Measurements from ENCODE around the gene CLIC5.

Gene CLIC5

GRCh38 chr6:45850378-45851033, 165.2 kb downstream of the CLIC5 start:
- no peaks in the 10 kb centered on the region for H3K27me3 ChIP-seq (ENCODE audit: control insufficient read depth, insufficient read depth, low read length)
- no peak overlapping the region for H3K9ac ChIP-seq (ENCODE audit: low read length)
- H3K4me3 ChIP-seq (ENCODE audit: low read length): no peak overlapping the region
- H3K36me3 ChIP-seq (ENCODE audit: control insufficient read depth, insufficient read depth, low read length): no peaks in the 10 kb centered on the region
- H3K27ac ChIP-seq (ENCODE audit: low read depth, low read length): no peak overlapping the region
- H3K4me1 ChIP-seq (ENCODE audit: control insufficient read depth, insufficient read depth, low read length): no peaks in the 10 kb centered on the region

GRCh38 chr6:45845567-45845966, 170.1 kb downstream of the CLIC5 start:
- H3K27ac ChIP-seq (ENCODE audit: low read depth, low read length): no peak overlapping the region
- no peaks in the 10 kb centered on the region for H3K27me3 ChIP-seq (ENCODE audit: control insufficient read depth, insufficient read depth, low read length)
- no peak overlapping the region for H3K9ac ChIP-seq (ENCODE audit: low read length)

GRCh38 chr6:45844986-45845385, 170.7 kb downstream of the CLIC5 start:
- no peaks in the 10 kb centered on the region for H3K36me3 ChIP-seq (ENCODE audit: control insufficient read depth, insufficient read depth, low read length)
- H3K27me3 ChIP-seq (ENCODE audit: control insufficient read depth, insufficient read depth, low read length): no peaks in the 10 kb centered on the region
- H3K4me3 ChIP-seq (ENCODE audit: low read length): no peak overlapping the region
- no peak overlapping the region for H3K9ac ChIP-seq (ENCODE audit: low read length)
- no peaks in the 10 kb centered on the region for H3K4me1 ChIP-seq (ENCODE audit: control insufficient read depth, insufficient read depth, low read length)
- no peak overlapping the region for H3K27ac ChIP-seq (ENCODE audit: low read depth, low read length)

More at GRCh38 chr6:45845567-45845966, 170.1 kb downstream of the CLIC5 start:
- no peaks in the 10 kb centered on the region for H3K4me1 ChIP-seq (ENCODE audit: control insufficient read depth, insufficient read depth, low read length)
- H3K4me3 ChIP-seq (ENCODE audit: low read length): no peak overlapping the region
- no peaks in the 10 kb centered on the region for H3K36me3 ChIP-seq (ENCODE audit: control insufficient read depth, insufficient read depth, low read length)

GRCh38 chr6:45843848-45844521, 171.7 kb downstream of the CLIC5 start:
- no peaks in the 10 kb centered on the region for H3K27me3 ChIP-seq (ENCODE audit: control insufficient read depth, insufficient read depth, low read length)
- no peaks in the 10 kb centered on the region for H3K36me3 ChIP-seq (ENCODE audit: control insufficient read depth, insufficient read depth, low read length)
- no peak overlapping the region for H3K27ac ChIP-seq (ENCODE audit: low read depth, low read length)
- no peak overlapping the region for H3K9ac ChIP-seq (ENCODE audit: low read length)
- H3K4me1 ChIP-seq (ENCODE audit: control insufficient read depth, insufficient read depth, low read length): no peaks in the 10 kb centered on the region
- no peak overlapping the region for H3K4me3 ChIP-seq (ENCODE audit: low read length)

GRCh38 chr6:45841062-45841461, 174.6 kb downstream of the CLIC5 start:
- Histone ChIP-seq H3K27ac (ENCODE audit: low read depth, low read length) (no peak overlapping the region), H3K4me1 (ENCODE audit: control insufficient read depth, insufficient read depth, low read length) (no peaks in the 10 kb centered on the region), H3K36me3 (ENCODE audit: control insufficient read depth, insufficient read depth, low read length) (no peaks in the 10 kb centered on the region), H3K4me3 (ENCODE audit: low read length) (no peak overlapping the region), H3K9ac (ENCODE audit: low read length) (no peak overlapping the region), H3K27me3 (ENCODE audit: control insufficient read depth, insufficient read depth, low read length) (no peaks in the 10 kb centered on the region)

GRCh38 chr6:45838996-45839395, 176.7 kb downstream of the CLIC5 start:
- Histone ChIP-seq H3K36me3 (ENCODE audit: control insufficient read depth, insufficient read depth, low read length) (no peaks in the 10 kb centered on the region), H3K27me3 (ENCODE audit: control insufficient read depth, insufficient read depth, low read length) (no peaks in the 10 kb centered on the region), H3K4me1 (ENCODE audit: control insufficient read depth, insufficient read depth, low read length) (no peaks in the 10 kb centered on the region), H3K27ac (ENCODE audit: low read depth, low read length) (no peak overlapping the region), H3K4me3 (ENCODE audit: low read length) (no peak overlapping the region), H3K9ac (ENCODE audit: low read length) (no peak overlapping the region)

GRCh38 chr6:45838451-45838850, 177.2 kb downstream of the CLIC5 start:
- no peaks in the 10 kb centered on the region for H3K36me3 ChIP-seq (ENCODE audit: control insufficient read depth, insufficient read depth, low read length)

GRCh38 chr6:45837541-45838200, 178.0 kb downstream of the CLIC5 start:
- H3K4me3 ChIP-seq (ENCODE audit: low read length): no peak overlapping the region
- no peak overlapping the region for H3K9ac ChIP-seq (ENCODE audit: low read length)
- no peaks in the 10 kb centered on the region for H3K36me3 ChIP-seq (ENCODE audit: control insufficient read depth, insufficient read depth, low read length)
- H3K4me1 ChIP-seq (ENCODE audit: control insufficient read depth, insufficient read depth, low read length): no peaks in the 10 kb centered on the region
- no peaks in the 10 kb centered on the region for H3K27me3 ChIP-seq (ENCODE audit: control insufficient read depth, insufficient read depth, low read length)
- no peak overlapping the region for H3K27ac ChIP-seq (ENCODE audit: low read depth, low read length)

More at GRCh38 chr6:45838451-45838850, 177.2 kb downstream of the CLIC5 start:
- no peak overlapping the region for H3K4me3 ChIP-seq (ENCODE audit: low read length)
- H3K27ac ChIP-seq (ENCODE audit: low read depth, low read length): no peak overlapping the region
- no peaks in the 10 kb centered on the region for H3K27me3 ChIP-seq (ENCODE audit: control insufficient read depth, insufficient read depth, low read length)
- H3K9ac ChIP-seq (ENCODE audit: low read length): no peak overlapping the region
- no peaks in the 10 kb centered on the region for H3K4me1 ChIP-seq (ENCODE audit: control insufficient read depth, insufficient read depth, low read length)

GRCh38 chr6:45836984-45837383, 178.7 kb downstream of the CLIC5 start:
- H3K36me3 ChIP-seq (ENCODE audit: control insufficient read depth, insufficient read depth, low read length): no peaks in the 10 kb centered on the region
- H3K27ac ChIP-seq (ENCODE audit: low read depth, low read length): no peak overlapping the region
- no peak overlapping the region for H3K9ac ChIP-seq (ENCODE audit: low read length)
- no peaks in the 10 kb centered on the region for H3K27me3 ChIP-seq (ENCODE audit: control insufficient read depth, insufficient read depth, low read length)
- no peaks in the 10 kb centered on the region for H3K4me1 ChIP-seq (ENCODE audit: control insufficient read depth, insufficient read depth, low read length)
- H3K4me3 ChIP-seq (ENCODE audit: low read length): no peak overlapping the region

GRCh38 chr6:45836438-45836824, 179.2 kb downstream of the CLIC5 start:
- H3K9ac ChIP-seq (ENCODE audit: low read length): no peak overlapping the region
- H3K36me3 ChIP-seq (ENCODE audit: control insufficient read depth, insufficient read depth, low read length): no peaks in the 10 kb centered on the region
- H3K27me3 ChIP-seq (ENCODE audit: control insufficient read depth, insufficient read depth, low read length): no peaks in the 10 kb centered on the region
- H3K4me1 ChIP-seq (ENCODE audit: control insufficient read depth, insufficient read depth, low read length): no peaks in the 10 kb centered on the region
- no peak overlapping the region for H3K4me3 ChIP-seq (ENCODE audit: low read length)
- no peak overlapping the region for H3K27ac ChIP-seq (ENCODE audit: low read depth, low read length)

- H3K36me3 ChIP-seq (ENCODE audit: control insufficient read depth, insufficient read depth, low read length): no peaks in the 10 kb centered on the region
- H3K4me1 ChIP-seq (ENCODE audit: control insufficient read depth, insufficient read depth, low read length): no peaks in the 10 kb centered on the region
- no peak overlapping the region for H3K4me3 ChIP-seq (ENCODE audit: low read length)
- H3K27ac ChIP-seq (ENCODE audit: low read depth, low read length): no peak overlapping the region
- H3K9ac ChIP-seq (ENCODE audit: low read length): no peak overlapping the region
- no peaks in the 10 kb centered on the region for H3K27me3 ChIP-seq (ENCODE audit: control insufficient read depth, insufficient read depth, low read length)
Observed at GRCh38 chr6:45835721-45836437, 179.8 kb downstream of the CLIC5 start.

- no peaks in the 10 kb centered on the region for H3K4me1 ChIP-seq (ENCODE audit: control insufficient read depth, insufficient read depth, low read length)
Observed at GRCh38 chr6:45832063-45832462, 183.6 kb downstream of the CLIC5 start.

More at GRCh38 chr6:45832063-45832462, 183.6 kb downstream of the CLIC5 start:
- no peaks in the 10 kb centered on the region for H3K36me3 ChIP-seq (ENCODE audit: control insufficient read depth, insufficient read depth, low read length)
- no peaks in the 10 kb centered on the region for H3K27me3 ChIP-seq (ENCODE audit: control insufficient read depth, insufficient read depth, low read length)
- H3K9ac ChIP-seq (ENCODE audit: low read length): no peak overlapping the region
- no peak overlapping the region for H3K4me3 ChIP-seq (ENCODE audit: low read length)
- no peak overlapping the region for H3K27ac ChIP-seq (ENCODE audit: low read depth, low read length)

All from rectal smooth muscle tissue (tissue), 1 donor.